Epidermal melanocyte (primary cell): ENCODE measurements around the gene TAF3.

Experiments
- DNase-seq: peaks from one replicate; pipeline ENCODE4 v3.0.0; 2011; ENCODE audit warnings: low spot score; ENCODE audit not compliant: insufficient read length

The TAF3 gene

DNA sequence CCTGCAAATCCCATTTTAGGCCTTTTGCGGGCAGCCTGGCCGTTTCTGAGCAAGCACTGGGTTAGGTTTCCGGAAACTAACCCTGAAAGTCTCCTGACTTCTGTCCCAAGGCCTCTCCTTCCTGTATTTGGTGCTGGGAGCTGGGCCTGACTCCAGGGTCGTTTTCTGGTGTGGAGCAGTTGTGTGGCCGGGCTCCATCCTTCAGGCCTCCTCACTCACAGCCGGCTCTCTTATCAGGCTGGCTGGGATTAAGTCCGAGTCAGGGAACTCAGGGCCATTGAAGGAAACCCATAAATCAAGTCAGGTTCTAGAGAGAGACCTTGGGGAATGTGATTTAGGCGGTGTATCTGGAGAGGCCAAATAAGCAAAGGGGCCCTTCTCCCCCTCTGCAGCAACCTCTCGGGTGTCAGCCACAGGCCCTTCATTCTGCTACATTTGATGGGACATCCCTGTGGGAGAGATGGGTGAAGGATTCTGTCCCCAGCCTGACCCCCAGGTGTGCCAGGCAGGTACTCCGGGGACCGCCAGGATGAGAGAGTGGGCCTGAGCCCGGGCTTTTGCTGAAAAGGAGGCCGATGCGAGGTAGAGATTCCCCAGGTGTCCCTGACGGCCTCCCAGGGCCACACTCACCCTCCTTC lies 239.4 kb downstream of the TAF3 start:
- no peak for DNase-seq

DNA sequence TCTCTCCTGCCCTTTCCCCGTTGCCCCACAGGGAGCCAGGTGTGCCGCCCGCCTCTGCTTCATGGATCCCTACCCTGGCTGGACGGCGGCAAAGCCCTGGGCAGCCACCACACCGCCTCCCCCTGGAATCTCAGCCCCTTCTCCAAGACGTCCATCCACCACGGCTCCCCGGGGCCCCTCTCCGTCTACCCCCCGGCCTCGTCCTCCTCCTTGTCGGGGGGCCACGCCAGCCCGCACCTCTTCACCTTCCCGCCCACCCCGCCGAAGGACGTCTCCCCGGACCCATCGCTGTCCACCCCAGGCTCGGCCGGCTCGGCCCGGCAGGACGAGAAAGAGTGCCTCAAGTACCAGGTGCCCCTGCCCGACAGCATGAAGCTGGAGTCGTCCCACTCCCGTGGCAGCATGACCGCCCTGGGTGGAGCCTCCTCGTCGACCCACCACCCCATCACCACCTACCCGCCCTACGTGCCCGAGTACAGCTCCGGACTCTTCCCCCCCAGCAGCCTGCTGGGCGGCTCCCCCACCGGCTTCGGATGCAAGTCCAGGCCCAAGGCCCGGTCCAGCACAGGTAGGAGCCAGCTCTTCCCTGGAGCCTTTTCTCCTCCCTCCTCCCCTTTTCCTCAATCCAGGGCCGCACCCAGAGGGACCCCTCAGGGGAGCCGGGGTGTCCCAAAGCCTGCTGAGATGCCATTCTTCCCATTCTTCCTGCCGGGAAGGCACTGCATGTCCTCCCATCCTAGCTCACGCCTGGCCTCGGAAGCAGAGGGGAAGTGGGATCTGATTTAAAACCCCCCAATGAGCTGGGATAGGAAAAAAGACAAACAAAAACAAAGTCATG lies 240.2 kb downstream of the TAF3 start:
- DNase-seq = no peak

DNA sequence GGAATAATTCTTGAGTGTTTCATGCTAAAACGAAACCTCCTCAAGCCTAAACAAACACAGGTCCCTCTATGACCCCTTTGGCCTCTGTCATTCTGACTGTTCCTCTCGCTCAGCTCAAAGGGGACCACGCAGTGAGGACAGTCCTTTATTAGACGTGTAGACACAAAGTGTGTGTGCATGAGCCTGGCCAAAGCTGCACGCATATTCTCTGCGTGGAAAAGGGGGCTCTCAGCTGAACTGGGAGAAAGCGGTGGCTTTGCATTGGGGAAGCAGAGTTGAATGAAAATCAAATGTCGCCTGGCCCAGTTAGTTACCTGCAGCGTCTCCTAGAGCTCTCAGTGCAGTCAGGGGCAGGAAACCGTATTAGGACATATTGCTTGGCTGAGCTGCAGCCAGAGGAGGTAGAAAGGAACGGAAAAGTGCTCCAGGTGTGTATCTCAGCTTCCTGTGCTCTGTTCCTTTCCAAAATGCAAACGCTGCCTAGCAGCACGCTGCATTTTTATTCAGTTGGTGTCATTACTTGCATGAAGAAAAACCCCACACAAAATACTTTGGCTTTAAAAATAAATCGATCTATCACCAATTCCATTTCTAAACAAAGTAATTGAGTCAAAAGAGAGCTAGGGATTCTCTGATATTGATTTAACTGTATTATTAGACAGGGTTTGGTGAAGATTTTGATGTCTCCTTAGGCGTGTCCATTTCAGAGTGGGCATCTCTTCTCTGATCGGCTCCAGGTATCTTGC lies 241.1 kb downstream of the TAF3 start:
- no peak for DNase-seq

DNA sequence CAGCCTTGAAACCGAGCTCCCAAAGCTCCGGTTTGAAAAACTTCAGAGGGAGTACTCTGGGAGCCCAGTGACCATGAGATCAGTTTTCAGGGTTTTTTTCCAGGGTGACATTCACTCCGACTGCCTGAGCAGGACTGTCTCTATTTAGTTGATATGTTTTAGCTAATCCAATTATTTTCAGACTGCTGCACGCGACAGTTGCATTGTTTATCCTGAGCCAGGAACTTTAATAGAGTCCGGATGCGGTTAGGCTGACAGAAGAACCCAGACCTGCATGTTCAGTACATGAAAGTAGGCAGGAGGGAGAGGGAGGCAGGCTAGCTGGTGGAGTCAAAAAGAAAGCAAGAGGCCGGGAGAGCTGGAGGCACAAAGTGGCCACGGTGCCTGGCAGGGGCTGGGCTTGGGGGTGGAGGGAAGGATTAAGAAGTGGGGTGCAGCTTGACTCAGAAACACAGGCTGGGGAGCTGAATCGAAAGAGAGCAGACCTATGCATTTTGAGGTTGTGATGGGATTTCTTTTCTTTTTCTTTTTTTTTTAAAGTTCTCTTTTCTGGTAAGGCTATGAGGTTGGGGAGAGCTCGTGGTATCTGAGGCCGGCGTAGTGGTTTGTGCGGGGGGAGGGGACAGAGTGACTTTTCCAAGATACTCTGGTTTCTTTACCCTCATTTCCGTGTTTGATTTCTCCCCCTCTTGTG lies 241.9 kb downstream of the TAF3 start:
- no peak for DNase-seq

DNA sequence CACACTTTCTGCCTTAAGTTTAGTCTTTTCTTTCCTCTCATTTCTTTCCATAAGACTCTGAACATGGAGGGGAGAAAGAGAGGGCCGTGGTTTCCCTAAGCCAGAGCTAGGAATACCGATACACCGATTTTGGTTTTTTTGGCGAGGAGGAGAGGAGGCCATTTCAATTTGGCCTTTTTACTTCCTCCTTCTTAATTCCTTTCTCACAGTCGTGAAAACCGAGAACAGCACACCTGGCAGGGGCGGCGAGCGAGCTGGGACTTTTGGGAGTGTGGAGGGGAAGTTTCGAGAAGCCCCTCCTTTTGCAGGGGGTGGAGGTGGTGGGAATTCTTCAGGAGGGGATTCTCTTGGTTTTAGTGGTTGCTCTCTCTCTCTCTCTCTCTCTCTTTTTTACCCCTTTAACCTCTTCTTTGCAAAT lies 242.4 kb downstream of the TAF3 start:
- DNase-seq = no peak

DNA sequence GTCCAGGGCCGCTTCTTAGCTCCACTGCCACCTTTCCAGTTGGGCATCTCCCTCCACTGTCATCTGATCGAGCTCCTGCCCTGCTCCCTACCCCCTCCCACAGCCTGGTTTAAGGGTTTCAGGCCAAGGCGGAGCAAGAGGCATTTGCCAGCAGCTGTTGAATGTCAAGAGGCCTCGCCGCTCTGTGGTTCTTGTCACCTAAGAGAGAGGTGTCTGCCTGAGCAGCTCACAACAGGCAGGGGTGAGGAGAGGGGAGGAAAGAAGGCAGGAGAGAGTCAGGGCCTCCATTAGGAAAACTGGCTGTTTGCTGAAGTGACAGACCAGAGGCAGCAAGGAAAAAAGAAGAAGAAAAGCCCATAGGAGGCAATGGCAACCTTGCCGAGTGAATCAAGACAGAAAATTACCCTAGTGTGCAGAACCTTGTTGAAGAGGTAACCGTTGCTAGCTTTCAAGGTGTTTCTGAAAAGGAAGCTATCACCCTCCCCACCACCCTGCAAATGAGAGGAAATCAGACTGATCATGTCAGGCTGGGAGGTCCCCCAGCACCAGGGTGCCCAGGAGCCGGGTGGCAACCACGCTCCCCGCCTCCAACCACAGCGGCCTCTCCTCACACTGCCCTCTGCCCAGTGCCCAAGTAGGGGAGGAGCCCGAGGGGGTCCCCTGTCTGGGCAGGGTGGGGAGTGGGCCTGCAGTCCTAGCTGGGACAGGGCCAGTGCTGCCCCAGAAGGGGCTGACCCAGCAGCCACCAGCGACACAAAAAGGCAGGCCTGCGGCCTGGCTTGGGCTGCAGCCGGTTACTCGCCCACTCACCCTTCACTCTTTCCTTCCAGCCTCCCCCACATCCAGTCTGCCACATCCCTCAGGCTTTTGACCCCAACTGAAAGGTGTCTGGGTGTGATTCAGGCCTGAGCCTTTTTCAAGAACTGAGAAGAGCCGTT lies 243.2 kb downstream of the TAF3 start:
- DNase-seq = no peak

DNA sequence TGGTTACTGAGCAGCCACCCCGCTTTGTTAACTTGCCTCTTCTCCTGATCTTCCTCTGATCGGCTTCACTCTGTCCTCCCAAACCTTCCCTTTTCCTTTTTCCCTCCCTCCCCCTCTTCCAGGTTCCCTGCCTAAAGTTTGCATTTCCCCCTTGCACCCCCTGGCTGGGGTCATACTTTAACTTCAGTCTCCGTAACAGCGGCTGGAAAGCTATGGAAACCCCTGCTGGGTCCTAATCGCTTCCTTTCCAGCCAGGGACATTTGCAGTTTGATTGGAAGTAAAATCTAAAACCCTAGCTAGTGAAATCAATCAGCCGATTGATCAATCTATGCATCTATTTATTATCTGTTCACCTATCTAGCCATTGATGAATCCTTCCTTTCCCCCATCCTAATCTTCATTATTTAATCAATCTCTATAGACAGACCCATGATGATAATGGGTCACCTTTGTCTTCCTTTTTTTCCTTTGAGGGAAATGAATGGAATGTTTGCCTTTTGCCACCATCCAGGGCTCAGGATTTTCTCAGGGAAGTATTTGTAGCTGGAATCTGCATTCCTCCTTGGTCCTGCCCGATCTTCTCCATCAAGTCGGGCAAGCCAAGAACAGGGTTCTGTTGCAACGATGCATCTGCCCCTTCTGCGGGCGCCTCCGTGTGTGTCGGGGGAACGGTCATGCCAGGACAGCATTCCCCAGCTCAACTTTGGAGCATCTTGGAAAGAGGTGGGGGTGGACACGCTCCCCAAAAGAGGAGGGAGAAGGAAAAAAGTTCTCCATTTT lies 245.0 kb downstream of the TAF3 start:
- DNase-seq = no peak

DNA sequence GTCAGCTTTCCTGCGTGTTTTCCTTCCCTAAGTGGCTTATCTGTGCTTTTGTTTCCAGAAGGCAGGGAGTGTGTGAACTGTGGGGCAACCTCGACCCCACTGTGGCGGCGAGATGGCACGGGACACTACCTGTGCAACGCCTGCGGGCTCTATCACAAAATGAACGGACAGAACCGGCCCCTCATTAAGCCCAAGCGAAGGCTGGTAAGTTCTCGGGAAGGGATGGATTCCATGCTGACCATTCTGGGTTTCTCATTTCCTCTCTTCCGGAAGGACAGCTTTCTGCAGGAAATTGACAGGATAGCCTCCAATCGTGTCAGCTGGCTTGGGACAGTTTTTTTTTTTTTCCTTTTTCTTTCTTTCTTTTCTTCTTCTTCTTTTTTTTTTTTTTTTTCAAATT lies 245.6 kb downstream of the TAF3 start:
- no peak for DNase-seq

DNA sequence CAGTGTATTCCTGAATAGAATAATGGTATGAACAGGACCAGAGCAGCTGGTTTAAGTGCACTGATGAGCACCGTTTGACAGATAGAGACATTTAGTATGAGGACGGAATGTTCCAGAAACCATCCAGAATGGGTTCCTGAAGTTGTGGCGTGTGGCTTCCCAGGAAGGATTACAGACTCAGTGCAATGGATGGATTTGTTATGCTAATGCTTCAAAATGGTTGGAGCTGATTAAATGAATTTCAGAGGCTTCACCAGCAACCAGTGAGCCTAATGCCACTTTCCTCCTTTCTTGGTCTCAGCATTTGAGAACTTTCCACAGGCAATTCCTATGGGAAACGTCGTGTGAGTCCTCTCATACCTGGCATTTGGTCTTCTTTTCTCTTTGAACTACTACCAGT lies 246.1 kb downstream of the TAF3 start:
- no peak for DNase-seq

DNA sequence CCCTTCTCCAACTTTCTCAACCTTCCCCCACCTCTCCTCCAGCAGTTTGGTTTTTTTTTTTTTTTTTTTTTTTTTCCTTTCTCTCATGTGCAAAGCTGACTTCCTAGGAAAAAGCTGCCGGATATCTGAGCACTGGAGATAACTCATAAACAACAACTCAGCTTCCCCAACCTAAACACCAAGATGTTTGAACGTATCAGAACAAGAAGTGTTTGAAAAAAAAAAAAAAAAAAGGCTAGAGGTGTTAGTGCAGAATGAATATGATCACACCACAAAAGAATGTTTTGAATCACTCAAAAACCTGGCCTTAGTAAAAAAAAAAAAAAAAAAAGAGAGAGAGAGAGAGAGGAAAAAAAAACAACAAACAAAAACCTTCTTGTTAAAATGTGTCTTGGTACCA lies 247.3 kb downstream of the TAF3 start:
- DNase-seq = no peak

DNA sequence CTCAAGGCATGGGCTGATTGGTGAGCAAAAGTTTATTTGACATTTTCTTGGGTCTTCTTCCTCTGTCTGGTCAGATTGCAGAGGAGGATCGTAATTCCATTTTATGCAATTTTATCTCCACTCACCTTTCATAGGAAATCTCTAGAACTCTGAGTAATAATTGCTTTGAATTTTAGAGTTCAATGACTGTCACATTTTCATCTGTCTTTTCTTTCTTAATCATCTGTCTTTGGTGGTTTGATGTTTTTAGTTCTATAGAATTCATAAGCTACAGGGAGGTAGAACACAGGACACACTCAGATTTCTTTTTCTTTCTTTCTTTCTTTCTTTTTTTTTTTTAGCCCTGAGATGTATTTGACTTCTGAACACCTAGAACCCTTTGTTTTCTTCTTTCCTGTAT lies 247.8 kb downstream of the TAF3 start:
- DNase-seq = no peak
